ENCODE results near the gene ATP5MC3.
A peak's percentile ranks its signal among the peaks of the same experiment; 100 is the strongest.
"Not testable (repeated sequence)": the region's sequence is repeated elsewhere in the genome, so short reads cannot be mapped to it uniquely, and the experiment has no call there.

ATP5MC3 gene

GRCh38 chr2:175181104-175181876, at the start of gene ATP5MC3:
ATP5MC3 (minus strand) TSS chr2:175181710; CDS start chr2:175181393, 317 bp downstream.
- DNase-seq, result peak; percentile 93

GRCh38 chr2:175228601-175229000, 47.1 kb upstream of the ATP5MC3 start:
- DNase-seq, result not testable (repeated sequence)

GRCh38 chr2:175228179-175228578, 46.7 kb upstream of the ATP5MC3 start:
- DNase-seq, result no peak

- no peak for DNase-seq
These were observed 45.9 kb upstream of the ATP5MC3 start for GRCh38 chr2:175227393-175227792.

GRCh38 chr2:175220075-175220474, 38.6 kb upstream of the ATP5MC3 start:
- DNase-seq, result no peak

GRCh38 chr2:175218551-175218950, 37.0 kb upstream of the ATP5MC3 start:
- no peak for DNase-seq

GRCh38 chr2:175207741-175208438, 26.4 kb upstream of the ATP5MC3 start:
- peak; percentile 35 for DNase-seq

- no peak for DNase-seq
These were observed 25.4 kb upstream of the ATP5MC3 start for GRCh38 chr2:175206866-175207265.

GRCh38 chr2:175205523-175205922, 24.0 kb upstream of the ATP5MC3 start:
- no peak for DNase-seq

GRCh38 chr2:175203621-175204496, 22.3 kb upstream of the ATP5MC3 start:
- DNase-seq, result no peak

- no peak for DNase-seq
These were observed 13.5 kb upstream of the ATP5MC3 start for GRCh38 chr2:175195012-175195411.

GRCh38 chr2:175188761-175189160, 7.3 kb upstream of the ATP5MC3 start:
- DNase-seq, result no peak

GRCh38 chr2:175187378-175187777, 5.9 kb upstream of the ATP5MC3 start:
- no peak for DNase-seq

- no peak for DNase-seq
These were observed 2.2 kb upstream of the ATP5MC3 start for GRCh38 chr2:175183674-175184073.

GRCh38 chr2:175181877-175182308, 383 bp upstream of the ATP5MC3 start:
- no peak for DNase-seq

- no peak for DNase-seq
These were observed 808 bp downstream of the ATP5MC3 start for GRCh38 chr2:175180701-175181103.

GRCh38 chr2:175176624-175177023, 4.9 kb downstream of the ATP5MC3 start:
- DNase-seq, result no peak

- no peak for DNase-seq
These were observed 5.6 kb downstream of the ATP5MC3 start for GRCh38 chr2:175175896-175176295.

GRCh38 chr2:175175320-175175719, 6.2 kb downstream of the ATP5MC3 start:
- no peak for DNase-seq

GRCh38 chr2:175170659-175171304, 10.7 kb downstream of the ATP5MC3 start:
- DNase-seq, result no peak

GRCh38 chr2:175169191-175169590, 12.3 kb downstream of the ATP5MC3 start:
- no peak for DNase-seq

- no peak for DNase-seq
These were observed 13.0 kb downstream of the ATP5MC3 start for GRCh38 chr2:175168564-175168945.
